K562 treated with DMSO at 1 percent for 24 hours (cell line): ENCODE results near the gene BHLHE40. TPM values are rescaled to one million over a fixed set of nuclear protein-coding genes. Genes with fewer than 3 reads are reported as not detected.

Experiments used
- total RNA-seq: library from RNA; unstranded; fragments of 300-600 nt; gene quantifications from 2 replicates; pipeline ENCODE4 v1.2.3, GENCODE V29; 2022; ENCODE audit warnings: low read depth; ENCODE audit not compliant: insufficient read depth

The BHLHE40 gene
- total RNA-seq: 159 and 162 TPM in 2 replicates

DNA sequence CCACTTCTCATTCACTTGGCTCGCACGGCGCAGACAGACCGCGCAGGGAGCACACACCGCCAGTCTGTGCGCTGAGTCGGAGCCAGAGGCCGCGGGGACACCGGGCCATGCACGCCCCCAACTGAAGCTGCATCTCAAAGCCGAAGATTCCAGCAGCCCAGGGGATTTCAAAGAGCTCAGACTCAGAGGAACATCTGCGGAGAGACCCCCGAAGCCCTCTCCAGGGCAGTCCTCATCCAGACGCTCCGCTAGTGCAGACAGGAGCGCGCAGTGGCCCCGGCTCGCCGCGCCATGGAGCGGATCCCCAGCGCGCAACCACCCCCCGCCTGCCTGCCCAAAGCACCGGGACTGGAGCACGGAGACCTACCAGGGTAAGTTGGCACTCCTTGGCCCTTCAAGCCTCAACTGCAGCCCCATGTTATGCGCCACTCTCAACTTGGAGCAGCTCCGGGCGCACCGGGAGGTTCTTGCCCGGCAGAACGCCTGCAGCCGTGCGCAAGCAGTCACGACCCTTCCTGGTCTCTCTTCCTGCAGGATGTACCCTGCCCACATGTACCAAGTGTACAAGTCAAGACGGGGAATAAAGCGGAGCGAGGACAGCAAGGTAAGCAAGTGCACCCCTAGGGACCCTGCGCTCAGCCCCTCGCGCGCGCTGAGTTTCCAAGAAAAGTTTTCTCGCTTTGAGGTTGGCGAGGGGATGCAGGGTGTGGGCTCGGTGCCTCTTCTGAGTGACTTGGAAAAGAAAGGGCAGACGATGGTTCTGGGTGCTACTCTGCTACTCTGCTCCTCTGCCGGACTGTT, at the start of gene BHLHE40:
BHLHE40 (plus strand) TSS at position 10 of the 801 bp plus-strand sequence; CDS start at position 292, 282 bp downstream.

Other genes starting within 250 kb of the BHLHE40 start
- gene ARL8B, start 142.9 kb downstream of the BHLHE40 start, total RNA-seq: 69.7 and 78.7 TPM in 2 replicates
- gene EDEM1, start 208.3 kb downstream of the BHLHE40 start, total RNA-seq: 36.9 and 42.2 TPM in 2 replicates